Sigmoid colon (tissue), 7 donors: ENCODE measurements around the gene VAV3. TPM values are rescaled to one million over a fixed set of nuclear protein-coding genes. Genes with fewer than 3 reads are reported as not detected.
A peak's percentile ranks its signal among the peaks of the same experiment; 100 is the strongest.

Experiments used
- DNase-seq: peaks from one replicate; pipeline ENCODE4 v3.0.0-alpha.2; 2019
- H3K27ac ChIP-seq, 4 donors: fragments of 200-600 bp; sonication (generic); one replicate each; pipeline ENCODE4 v1.5.1; 2016 to 2019; ENCODE audit warnings: mild to moderate bottlenecking in 1 of 4
- H3K27me3 ChIP-seq, 3 donors: fragments of 200-600 bp; sonication (generic); one replicate each; pipeline ENCODE4 v1.5.1; 2019; ENCODE audit warnings: mild to moderate bottlenecking in 1 of 3
- H3K36me3 ChIP-seq, 4 donors: fragments of 200-600 bp; sonication (generic); one replicate each; pipeline ENCODE4 v1.5.1; 2016 to 2019
- H3K4me1 ChIP-seq, 4 donors: fragments of 200-600 bp; sonication (generic); one replicate each; pipeline ENCODE4 v1.5.1; 2017 to 2019
- H3K4me3 ChIP-seq, 4 donors: fragments of 200-600 bp; sonication (generic); one replicate each; pipeline ENCODE4 v1.5.1; 2017 to 2019; ENCODE audit warnings: mild to moderate bottlenecking in 2 of 4, moderate library complexity in 1 of 4
- H3K9me3 ChIP-seq, 4 donors: fragments of 200-600 bp in 3 of 4; sonication (generic) in 3 of 4; one replicate each; pipeline versions ENCODE4 v1.5.1 to v1.6.1; 2013 to 2019
- EP300 ChIP-seq, 4 donors: sonication (generic); formaldehyde crosslinking; IDR thresholded peaks; one replicate each; pipeline ENCODE4 v1.6.1; 2017; ENCODE audit warnings: antibody characterized with exemption in 4 of 4
- POLR2A ChIP-seq, 2 donors: fragments of 450-650 bp; IDR thresholded peaks; one replicate each; pipeline ENCODE4 v1.6.1; 2016; ENCODE audit warnings: antibody characterized with exemption in 2 of 2, mild to moderate bottlenecking in 2 of 2, moderate library complexity in 2 of 2
- POLR2AphosphoS5 ChIP-seq, 4 donors: sonication (generic); formaldehyde crosslinking; IDR thresholded peaks; one replicate each; pipeline ENCODE4 v1.6.1; 2017; ENCODE audit warnings: antibody characterized with exemption in 4 of 4
- WGBS, 2 donors: extraction: QIAGEN DNeasy Blood & Tissue Kit; methylation state at CpG; one replicate each; pipeline ENCODE4 v1.1.7; 2013; 5-methylcytosine and 5-hydroxymethylcytosine counted together
- intact Hi-C: fragments of 100-400 bp; cut with DNase I; formaldehyde crosslinking; loops from one replicate; pipeline ENCODE4 v1.15.1; 2023
- polyA plus RNA-seq, 3 donors: library from polyadenylated mRNA; stranded (reverse); fragments of 200-250 nt; gene quantifications; one replicate each; pipeline ENCODE4 v1.2.3, GENCODE V29; 2013
- total RNA-seq, 4 donors: library from RNA; depleted of rRNA; stranded (reverse); fragments of >200 nt; gene quantifications; one replicate each; pipeline ENCODE4 v1.1.0, GENCODE V29; 2016
- TF ChIP-seq, protein P1 (sequence below), 4 experiments: fragments of 450-650 bp in 3 of 4; fragments of 200-600 bp in 1 of 4; IDR thresholded peaks; one replicate each; pipeline ENCODE4 v1.5.1; 2016 to 2019; ENCODE audit warnings: antibody characterized with exemption in 4 of 4, mild to moderate bottlenecking in 3 of 4, moderate library complexity in 2 of 4
- donor health status: healthy with polysubstance abuse.
- donor health status: Bipolar disorder and iron deficiency.
- donor health status: healthy.

The VAV3 gene
- total and polyA plus RNA-seq, 7 donors, result 3.5 to 72.1 (median 17.3) TPM

DNA sequence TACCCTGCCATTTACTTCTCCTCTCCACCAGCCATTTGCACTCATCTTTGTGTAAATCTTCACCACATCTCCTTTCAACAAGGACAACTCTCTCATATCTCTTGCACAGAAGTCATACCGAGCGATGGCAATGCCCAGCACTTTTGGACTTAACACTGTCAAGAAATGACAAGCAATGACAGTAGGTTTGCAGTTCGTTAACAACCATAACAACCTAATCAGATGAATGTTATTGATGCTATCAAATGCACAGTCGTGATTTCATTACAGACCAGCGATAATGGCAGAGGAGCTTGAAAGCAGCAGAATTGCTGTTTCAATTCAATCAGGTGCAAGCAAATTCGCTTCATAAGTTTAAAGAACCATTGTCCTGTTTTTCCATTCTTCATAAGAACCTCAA, 390.9 kb downstream of the VAV3 start:
- WGBS, 2 donors, result 94 to 95% methylated on average over 6 of the region's 6 CpGs
- no peak for DNase-seq
- H3K9me3 ChIP-seq, result no peaks in the 10 kb centered on the region
- TF ChIP-seq EP300 (IDR thresholded peaks at IDR 0.05) (no peak), POLR2A (IDR thresholded peaks at IDR 0.05) (no peak), POLR2AphosphoS5 (IDR thresholded peaks at IDR 0.05) (no peak)
- peak overlapping the region in 1 of 4 donors; percentile 65 for H3K27ac ChIP-seq
- intact Hi-C loops, result loop anchor here (5.0 kb wide), 2 partner anchors 93 to 118 kb away; no protein-coding TSS in a partner anchor
- H3K4me1 ChIP-seq, result peaks cover 0 to 36% (median 23%) of the 10 kb centered on the region in 4 donors
- no peaks in the 10 kb centered on the region for H3K27me3 ChIP-seq
- no peak overlapping the region for H3K4me3 ChIP-seq
- no peaks in the 10 kb centered on the region for H3K36me3 ChIP-seq

DNA sequence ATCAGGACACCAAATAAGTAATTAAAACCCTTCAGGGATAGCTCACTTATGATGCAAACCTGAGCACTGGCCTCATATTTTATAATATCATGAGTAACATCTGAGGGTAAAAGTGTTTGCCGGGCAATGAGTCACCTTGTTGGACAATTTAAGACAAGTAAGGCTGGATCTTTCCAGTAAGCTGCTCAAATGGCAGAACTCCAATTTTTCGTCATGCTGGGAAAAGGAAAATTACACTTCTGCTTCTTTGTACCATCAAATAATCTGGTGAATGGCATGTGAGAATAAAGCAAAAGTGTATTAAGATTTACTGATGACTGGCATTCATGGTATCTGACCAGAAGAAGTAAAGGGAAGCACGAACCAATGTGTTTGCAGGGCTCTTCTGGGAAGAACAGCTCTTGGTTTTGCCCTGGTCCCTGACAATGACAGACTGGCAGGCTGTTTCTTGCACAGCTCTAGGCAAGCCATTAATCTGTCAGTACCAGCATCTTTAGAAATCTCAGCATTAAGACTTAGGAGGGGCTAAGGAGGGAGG, 392.2 kb downstream of the VAV3 start:
- peak overlapping the region; percentile 15 to 67 (median 63) for H3K27ac ChIP-seq
- TF ChIP-seq, protein P1, sequence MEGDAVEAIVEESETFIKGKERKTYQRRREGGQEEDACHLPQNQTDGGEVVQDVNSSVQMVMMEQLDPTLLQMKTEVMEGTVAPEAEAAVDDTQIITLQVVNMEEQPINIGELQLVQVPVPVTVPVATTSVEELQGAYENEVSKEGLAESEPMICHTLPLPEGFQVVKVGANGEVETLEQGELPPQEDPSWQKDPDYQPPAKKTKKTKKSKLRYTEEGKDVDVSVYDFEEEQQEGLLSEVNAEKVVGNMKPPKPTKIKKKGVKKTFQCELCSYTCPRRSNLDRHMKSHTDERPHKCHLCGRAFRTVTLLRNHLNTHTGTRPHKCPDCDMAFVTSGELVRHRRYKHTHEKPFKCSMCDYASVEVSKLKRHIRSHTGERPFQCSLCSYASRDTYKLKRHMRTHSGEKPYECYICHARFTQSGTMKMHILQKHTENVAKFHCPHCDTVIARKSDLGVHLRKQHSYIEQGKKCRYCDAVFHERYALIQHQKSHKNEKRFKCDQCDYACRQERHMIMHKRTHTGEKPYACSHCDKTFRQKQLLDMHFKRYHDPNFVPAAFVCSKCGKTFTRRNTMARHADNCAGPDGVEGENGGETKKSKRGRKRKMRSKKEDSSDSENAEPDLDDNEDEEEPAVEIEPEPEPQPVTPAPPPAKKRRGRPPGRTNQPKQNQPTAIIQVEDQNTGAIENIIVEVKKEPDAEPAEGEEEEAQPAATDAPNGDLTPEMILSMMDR (IDR thresholded peaks at IDR 0.05), result no peak
- peak in 3 of 4 donors; percentile 51 to 70 (median 53) for TF ChIP-seq POLR2AphosphoS5 (IDR thresholded peaks at IDR 0.05)
- peak in 3 of 4 donors; percentile 19 to 45 (median 26) for TF ChIP-seq EP300 (IDR thresholded peaks at IDR 0.05)
- TF ChIP-seq POLR2A (IDR thresholded peaks at IDR 0.05), result no peak
- H3K9me3 ChIP-seq, result no peaks in the 10 kb centered on the region
- H3K36me3 ChIP-seq, result no peaks in the 10 kb centered on the region
- no peak overlapping the region for H3K4me3 ChIP-seq
- DNase-seq, result peak; percentile 72
- no peaks in the 10 kb centered on the region for H3K27me3 ChIP-seq
- intact Hi-C loops, result loop anchor here (5.0 kb wide), 2 partner anchors 95 to 120 kb away; no protein-coding TSS in a partner anchor
- 50 to 63% methylated on average over 3 of the region's 3 CpGs for WGBS, 2 donors
- peaks cover 0 to 36% (median 23%) of the 10 kb centered on the region in 4 donors for H3K4me1 ChIP-seq

DNA sequence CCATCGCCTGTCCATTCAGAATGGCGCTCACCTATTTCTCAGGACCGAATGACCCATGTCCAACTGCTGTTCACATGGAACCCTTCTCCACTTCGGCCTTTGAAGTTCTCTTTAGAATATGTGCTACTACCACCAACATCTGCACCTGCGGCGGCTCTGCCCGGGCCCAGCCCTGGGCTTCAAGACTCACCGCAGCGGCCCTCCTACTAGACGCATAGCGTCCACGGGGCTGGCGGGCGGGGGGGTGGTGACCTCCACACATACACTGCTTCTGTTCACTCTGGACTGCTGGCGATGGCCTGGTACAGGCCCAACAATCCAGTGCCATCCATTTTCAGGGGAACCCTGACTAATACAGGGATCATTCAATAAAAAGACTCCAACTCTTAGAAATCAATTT, 394.2 kb downstream of the VAV3 start:
- intact Hi-C loops, result loop anchor here (5.0 kb wide), 2 partner anchors 97 to 122 kb away; no protein-coding TSS in a partner anchor

DNA sequence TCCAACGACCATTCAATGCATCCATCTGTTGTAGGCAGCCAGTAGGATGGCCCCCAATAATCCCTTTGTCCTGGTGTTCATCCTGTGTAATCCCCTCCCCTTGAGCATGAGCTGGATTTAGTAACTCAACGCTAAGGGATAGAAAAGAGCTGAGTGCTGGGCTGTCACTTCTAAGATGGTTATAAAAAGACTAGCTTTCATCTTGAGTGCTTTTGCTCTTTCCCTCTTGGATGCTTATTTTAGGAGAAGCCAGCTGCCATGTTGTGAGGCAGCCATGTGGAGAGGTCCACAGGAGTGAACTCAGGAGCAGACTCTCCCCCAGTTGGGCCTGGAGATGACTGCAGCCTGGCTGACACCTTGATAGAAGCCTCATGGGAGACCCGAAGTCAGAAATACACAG, 401.5 kb downstream of the VAV3 start:
- Histone ChIP-seq H3K27ac (no peak overlapping the region), H3K4me3 (no peak overlapping the region), H3K9me3 (no peaks in the 10 kb centered on the region), H3K27me3 (no peaks in the 10 kb centered on the region), H3K4me1 (no peaks in the 10 kb centered on the region), H3K36me3 (no peaks in the 10 kb centered on the region)
- DNase-seq, result no peak
- TF ChIP-seq, protein P1 (IDR thresholded peaks at IDR 0.05), result no peak
- TF ChIP-seq POLR2AphosphoS5 (IDR thresholded peaks at IDR 0.05), result no peak
- no peak for TF ChIP-seq EP300 (IDR thresholded peaks at IDR 0.05)
- TF ChIP-seq POLR2A (IDR thresholded peaks at IDR 0.05), result no peak
- 78 to 80% methylated on average over 3 of the region's 3 CpGs for WGBS, 2 donors
- intact Hi-C loops, result no loop called here

More for the DNA sequence above, 394.2 kb downstream of the VAV3 start:
- DNase-seq, result no peak
- H3K9me3 ChIP-seq, result no peaks in the 10 kb centered on the region
- H3K27ac ChIP-seq, result peak overlapping the region in 1 of 4 donors; percentile 65
- no peaks in the 10 kb centered on the region for H3K36me3 ChIP-seq
- H3K4me1 ChIP-seq, result peaks cover 0 to 27% (median 21%) of the 10 kb centered on the region in 4 donors
- H3K4me3 ChIP-seq, result no peak overlapping the region
- H3K27me3 ChIP-seq, result no peaks in the 10 kb centered on the region
- 98% methylated on average over 15 of the region's 15 CpGs for WGBS, 2 donors
- TF ChIP-seq EP300 (IDR thresholded peaks at IDR 0.05), result no peak
- TF ChIP-seq, protein P1 (IDR thresholded peaks at IDR 0.05), result no peak
- no peak for TF ChIP-seq POLR2A (IDR thresholded peaks at IDR 0.05)
- no peak for TF ChIP-seq POLR2AphosphoS5 (IDR thresholded peaks at IDR 0.05)

DNA sequence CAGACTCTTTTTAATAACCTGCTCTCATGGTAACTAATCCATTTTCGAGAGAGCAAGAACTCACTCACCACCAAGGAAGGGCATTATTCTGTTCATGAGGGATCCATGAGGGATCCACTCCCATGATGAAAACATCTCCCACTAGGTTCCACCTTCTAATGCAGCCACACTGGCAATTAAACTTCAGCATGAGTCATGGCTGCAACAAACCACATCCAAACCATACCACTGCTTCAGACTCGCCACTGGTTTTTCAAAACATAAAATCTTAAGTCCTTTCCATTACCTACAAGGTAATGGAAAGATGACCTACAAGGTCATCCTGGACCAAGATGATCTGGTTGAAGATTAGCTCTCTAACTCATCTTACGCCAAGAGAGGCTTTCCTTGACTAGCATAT, 405.1 kb downstream of the VAV3 start:
- DNase-seq, result no peak
- no peaks in the 10 kb centered on the region for H3K9me3 ChIP-seq
- 88 to 91% methylated on average over 3 of the region's 3 CpGs for WGBS, 2 donors
- H3K4me1 ChIP-seq, result peaks cover 0 to 28% (median 14%) of the 10 kb centered on the region in 4 donors
- H3K4me3 ChIP-seq, result no peak overlapping the region
- no peaks in the 10 kb centered on the region for H3K36me3 ChIP-seq
- no peaks in the 10 kb centered on the region for H3K27me3 ChIP-seq
- no peak overlapping the region for H3K27ac ChIP-seq
- intact Hi-C loops, result no loop called here
- TF ChIP-seq POLR2A (IDR thresholded peaks at IDR 0.05), result no peak
- TF ChIP-seq EP300 (IDR thresholded peaks at IDR 0.05), result no peak
- TF ChIP-seq POLR2AphosphoS5 (IDR thresholded peaks at IDR 0.05), result no peak
- TF ChIP-seq, protein P1 (IDR thresholded peaks at IDR 0.05), result no peak
